SKM-1 treated with dmso at 0.1 percent for 144 hours (cell line): ENCODE results near the gene ZNF26.
"Not testable (repeated sequence)": the region's sequence is repeated elsewhere in the genome, so short reads cannot be mapped to it uniquely, and the experiment has no call there.

ENCODE experiments used
- DNase-seq: peaks from one replicate; lab custom pipeline; 2025; ENCODE audit not compliant: unreplicated experiment; lab: John Stamatoyannopoulos, UW

Gene ZNF26

DNA sequence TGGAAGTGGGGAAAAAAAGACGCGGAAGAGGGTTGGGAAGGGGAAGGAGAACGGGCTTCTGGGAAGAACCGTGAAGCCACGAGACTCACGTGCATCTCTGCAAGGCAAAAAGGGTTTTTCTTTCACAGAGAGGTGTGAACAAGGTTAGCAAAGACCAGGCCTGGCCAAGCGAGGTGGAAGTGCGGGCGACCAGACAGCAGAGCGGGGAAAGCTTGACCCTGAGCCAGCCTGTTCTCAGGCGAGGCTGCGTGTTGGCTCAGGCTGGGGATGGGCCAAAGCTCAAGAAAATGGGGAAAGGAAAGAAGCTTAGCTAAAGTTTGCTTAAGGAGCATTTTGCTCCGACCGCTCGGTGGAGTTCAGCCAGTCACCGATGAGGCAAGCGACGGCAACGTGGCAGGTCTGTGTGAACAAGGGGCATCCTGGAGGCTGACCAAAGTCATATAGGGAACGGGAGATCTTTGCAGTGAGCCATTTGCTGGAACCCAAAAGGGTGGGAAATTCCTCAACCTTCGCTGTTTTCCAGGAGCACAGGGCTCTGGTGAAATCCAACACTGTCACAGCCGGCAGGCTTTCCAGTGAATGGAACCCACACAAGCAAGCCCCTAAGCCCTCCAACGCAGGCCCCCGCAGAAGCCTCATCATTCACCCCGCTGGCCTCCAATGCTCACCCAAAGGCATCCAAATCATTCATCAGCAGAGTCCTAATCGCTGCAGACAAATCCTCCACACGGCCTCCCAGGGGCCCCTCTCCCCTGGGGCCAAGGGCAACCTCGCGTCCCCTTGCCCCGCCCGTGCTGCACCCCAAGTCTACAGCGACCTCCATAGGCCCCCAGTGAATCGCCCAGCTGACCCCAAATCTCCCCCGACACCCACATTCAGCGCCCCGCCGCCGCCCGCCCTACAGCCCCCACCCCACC, 30.8 kb upstream of the ZNF26 start:
- DNase-seq, result no peak

DNA sequence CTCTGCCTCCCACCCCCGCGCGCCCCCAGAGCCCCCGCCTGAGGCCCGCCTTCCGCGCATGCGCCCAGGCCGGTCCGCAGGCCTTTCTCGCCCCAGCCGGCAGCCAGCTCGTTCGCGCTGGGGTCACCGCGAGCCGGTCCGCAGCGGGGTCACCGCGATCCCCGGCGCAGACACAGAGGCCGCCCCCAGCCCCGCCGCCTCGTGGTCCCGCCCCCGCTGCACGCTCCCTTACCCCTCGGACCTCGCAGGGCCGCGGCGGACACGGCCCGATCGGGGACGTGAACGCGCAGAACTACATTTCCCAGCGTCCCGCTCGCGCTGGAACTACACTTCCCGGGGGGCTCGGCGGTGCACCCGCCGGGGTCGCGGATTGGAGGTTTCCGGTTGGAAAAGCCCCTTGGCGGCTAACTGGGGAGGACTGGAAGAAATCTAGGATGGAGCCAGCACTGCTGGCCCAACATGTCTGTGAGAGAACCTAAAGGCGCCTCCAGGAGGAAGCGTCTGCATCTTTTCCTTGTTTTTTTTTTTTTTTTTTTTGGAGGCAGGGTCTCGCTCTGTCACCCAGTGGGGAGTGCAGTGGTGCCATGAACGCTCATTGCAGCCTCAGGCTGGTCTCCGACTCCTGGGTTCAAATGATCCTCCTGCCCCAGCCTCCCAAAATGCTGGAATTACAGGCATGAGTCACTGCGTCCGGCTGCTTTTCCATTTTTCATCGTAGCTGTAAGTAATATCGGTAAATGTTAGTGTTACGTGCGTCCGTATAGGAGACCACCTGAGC, 30.0 kb upstream of the ZNF26 start, which contains the start of gene ZNF605:
Gene ZNF605 (minus strand): TSS at position 296 of the 778 bp plus-strand sequence. CDS start 10,671 bp downstream, outside the sequence.
- peak; percentile 47 for DNase-seq

DNA sequence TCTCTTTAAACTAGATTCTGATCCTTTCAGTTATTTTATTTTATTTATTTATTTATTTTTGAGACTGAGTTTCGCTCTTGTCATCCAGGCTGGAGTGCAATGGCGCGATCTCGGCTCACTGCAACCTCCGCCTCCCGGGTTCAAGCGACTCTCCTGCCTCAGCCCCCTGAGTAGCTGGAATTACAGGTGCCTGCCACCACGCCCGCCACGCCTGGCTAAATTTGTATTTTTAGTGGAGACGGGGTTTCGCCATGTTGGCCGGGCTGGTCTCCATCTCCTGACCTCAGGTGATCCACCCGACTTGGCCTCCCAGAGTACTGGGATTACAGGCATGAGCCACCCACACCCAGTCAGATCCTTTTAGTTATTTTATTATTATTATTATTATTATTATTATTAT, 24.4 kb upstream of the ZNF26 start:
- not testable (repeated sequence) for DNase-seq

DNA sequence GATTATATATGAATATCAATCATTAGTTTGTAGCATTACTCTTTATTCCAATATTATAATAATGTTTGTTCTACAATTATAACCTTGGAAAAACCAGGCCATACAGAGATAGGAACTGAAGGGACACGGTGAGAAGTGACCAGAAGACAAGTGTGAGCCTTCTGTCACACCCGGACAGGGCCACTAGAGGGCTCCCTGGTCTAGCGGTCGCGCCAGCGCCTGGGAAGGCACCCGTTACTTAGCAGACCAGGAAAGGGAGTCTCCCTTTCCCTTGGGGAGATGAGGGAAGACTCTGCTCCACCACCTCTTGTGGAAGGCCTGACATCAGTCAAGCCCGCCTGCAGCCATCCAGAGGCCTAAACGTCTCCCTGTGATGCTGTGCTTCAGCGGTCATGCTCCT, 22.2 kb upstream of the ZNF26 start:
- DNase-seq, result not testable (repeated sequence)

DNA sequence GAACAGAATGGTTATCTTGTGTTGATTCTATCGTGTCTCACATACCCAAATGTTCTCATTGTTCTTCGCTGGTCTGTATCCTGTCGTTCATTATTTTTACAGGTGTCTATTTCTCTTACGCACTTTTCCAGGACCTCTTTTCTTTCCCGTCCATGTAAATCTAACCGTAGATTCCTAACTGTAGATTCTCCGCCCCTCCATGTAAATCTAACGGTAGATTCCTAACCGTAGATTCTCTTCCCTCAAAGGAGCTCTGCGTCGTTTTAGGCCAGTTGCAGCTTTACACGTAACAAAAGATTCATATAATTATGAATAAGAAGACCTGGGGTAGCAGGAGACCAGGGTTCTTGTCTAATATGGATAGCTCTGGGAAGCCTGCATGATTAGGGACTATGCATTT, 20.4 kb upstream of the ZNF26 start:
- no peak for DNase-seq

DNA sequence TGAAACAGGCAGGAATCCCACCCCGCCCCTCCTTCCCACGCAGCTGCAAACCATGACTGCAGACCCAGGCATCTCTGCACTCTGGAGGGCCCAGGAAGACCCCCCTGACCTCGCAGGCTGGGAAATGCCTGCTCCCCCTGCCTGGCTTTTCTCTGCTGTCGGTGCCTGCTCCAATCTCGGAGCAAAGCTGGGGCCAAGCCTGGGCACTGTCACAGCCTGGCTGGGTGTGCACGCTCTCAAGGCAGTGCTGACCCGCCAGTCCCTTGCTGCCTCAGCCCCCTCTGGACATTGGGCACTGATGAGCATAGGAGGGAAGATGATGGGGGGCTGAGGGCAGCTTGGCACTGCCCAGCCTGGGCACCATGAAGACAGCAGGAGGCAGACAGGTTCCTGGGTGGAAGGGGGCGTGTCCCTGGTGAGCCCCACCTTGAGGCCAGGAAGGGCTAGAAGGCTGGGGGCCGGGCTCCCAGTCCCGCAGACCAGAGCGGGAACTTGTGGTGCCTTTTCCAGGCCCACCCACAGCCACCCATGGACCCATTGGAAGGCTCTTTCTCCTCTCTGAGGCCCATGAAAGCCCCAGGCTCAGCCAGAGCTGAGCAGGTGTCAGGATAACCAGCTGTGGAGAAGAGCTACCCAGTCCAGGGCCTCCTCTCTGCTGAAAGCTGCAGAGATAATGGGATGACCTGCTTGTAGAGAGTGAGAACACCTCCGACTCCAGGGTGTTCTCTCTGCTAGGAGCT, 19.3 kb upstream of the ZNF26 start:
- no peak for DNase-seq

DNA sequence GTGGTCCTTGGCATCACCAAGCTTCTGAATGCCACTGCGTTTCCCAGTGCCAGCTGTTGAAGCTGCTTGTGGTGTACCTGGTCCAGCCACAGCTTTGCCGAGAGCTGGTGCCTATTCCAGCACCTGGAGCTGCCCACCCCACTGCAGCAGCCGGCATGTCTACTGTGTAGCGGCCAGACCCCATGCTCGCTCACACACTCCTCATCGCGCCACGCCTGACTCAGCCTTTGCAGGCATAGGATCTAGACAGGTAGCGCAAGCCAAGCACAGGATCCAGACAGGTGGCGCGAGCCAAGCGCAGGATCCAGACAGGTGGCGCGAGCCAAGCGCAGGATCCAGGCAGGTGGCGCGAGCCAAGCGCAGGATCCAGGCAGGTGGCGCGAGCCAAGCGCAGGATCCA, 18.4 kb upstream of the ZNF26 start:
- no peak for DNase-seq

DNA sequence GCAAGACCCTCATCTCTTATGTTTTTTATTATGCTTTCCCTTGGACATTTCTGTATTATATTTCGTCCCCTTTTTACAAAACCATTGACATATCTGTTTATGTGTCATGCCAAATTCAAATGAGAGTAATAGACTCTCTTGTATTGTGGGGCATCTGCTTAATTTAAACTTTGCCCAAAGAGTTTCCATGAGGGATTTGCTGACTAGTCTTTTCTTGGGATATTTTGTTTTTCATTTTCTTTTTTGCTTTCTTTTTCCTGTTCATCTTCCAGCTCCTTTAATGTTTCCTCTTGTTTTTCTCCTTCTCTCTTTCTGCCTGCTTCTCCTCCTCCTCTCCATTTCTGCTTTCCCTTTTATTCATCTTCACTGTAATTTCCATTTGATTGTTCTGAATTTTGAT, 13.8 kb upstream of the ZNF26 start:
- no peak for DNase-seq

DNA sequence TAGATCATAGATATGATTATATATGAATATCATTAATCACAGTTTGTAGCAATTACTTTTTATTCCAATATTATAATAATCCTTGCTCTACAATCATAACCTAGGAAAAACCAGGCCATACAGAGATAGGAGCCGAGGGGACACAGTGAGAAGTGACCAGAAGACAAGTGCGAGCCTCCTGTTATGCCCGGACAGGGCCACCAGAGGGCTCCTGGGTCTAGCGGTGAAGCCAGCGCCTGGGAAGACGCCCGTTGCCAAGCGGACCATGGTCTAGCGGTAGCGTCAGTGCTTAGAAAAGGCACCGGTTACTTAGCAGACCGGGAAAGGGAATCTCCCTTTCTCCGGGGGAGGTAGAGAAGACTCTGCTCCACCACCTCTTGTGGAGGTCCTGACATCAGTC, 9.3 kb upstream of the ZNF26 start:
- DNase-seq, result not testable (repeated sequence)

DNA sequence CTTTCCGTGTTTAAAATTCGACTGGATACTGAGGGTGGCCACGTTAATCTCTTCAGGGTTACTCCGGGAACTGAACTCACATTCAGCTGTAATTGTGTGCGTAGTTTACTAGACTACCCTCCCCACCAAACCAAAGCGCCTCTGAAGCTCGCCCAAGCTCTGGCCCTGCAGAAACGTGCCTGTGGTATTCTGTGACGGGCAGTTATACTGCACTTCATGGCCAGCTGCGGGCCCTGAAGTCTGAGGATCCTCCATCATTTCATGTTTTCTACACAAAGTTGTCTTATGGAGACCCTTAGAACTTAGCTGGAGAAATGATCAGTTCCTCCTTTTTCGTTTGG, 688 bp downstream of the ZNF26 start:
- no peak for DNase-seq

DNA sequence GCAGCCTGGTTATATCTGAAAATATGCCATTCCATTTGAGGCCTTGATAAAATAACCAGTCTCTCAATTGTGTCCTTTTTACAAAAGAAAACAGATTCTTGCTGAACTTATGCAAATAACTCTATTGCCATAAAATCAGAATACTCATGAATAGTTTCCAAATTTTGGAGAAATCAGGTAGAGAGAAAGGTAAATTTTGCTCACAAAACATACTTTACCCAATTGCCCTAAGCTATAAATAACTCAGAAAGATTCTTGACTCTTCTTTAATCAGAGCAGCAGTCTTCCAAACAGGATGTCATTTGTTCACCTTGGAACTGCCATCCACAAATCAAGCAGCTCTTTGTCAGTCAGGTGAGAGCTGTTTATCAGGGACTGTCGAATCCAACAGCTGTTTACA, 12.6 kb downstream of the ZNF26 start:
- no peak for DNase-seq

DNA sequence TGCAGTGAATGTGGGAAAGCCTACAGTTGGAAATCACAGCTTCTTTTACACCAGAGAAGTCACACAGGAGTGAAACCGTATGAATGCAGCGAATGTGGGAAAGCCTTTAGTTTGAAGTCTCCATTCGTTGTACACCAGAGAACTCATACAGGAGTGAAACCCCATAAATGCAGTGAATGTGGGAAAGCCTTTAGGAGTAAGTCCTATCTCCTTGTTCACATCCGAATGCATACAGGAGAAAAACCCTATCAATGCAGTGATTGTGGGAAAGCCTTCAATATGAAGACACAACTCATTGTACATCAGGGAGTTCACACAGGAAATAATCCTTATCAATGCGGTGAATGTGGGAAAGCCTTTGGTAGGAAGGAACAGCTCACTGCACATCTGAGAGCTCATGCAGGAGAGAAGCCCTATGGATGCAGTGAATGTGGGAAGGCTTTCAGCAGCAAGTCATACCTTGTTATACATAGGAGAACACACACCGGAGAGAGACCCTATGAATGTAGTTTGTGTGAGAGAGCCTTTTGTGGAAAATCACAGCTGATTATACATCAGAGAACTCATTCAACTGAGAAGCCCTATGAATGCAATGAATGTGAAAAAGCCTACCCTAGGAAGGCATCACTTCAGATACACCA, 24.6 kb downstream of the ZNF26 start:
- no peak for DNase-seq

DNA sequence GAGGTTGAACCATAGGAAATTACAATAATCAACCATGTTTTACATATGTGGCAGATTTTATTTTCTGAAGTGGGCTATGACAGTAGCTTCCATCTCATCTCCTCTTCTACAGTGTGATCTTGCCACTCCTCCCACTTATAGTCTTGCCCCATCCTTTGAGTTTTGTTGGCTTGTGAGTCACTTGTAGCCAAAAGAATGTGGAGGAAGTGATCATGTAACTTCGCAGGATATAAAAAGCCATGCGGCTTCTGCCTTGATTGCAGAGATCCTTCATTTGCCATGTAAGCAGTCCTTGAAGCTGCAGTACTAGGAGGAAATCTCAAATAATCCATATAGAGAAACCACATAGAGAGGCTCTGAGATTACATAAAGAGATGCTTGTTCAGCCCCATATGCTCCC, 37.4 kb downstream of the ZNF26 start:
- no peak for DNase-seq

DNA sequence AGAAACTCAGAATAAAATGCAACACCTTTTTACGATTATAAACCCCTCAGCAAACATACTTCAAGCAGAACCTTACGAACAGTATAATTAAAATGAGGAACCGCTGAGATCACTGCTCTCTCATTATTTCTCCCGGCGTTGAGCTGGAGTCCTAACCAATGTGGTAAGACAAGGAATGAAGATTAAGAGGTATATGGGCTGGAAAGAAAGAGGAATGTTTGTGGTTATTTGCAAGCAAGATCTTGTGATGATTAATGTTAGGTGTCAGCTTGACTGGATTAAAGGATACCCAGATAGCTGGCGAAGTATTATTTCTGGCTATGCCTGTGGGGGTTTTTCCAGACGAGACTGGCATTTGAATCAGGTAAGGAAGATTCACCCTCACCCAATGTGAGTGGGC, 40.8 kb downstream of the ZNF26 start:
- no peak for DNase-seq

DNA sequence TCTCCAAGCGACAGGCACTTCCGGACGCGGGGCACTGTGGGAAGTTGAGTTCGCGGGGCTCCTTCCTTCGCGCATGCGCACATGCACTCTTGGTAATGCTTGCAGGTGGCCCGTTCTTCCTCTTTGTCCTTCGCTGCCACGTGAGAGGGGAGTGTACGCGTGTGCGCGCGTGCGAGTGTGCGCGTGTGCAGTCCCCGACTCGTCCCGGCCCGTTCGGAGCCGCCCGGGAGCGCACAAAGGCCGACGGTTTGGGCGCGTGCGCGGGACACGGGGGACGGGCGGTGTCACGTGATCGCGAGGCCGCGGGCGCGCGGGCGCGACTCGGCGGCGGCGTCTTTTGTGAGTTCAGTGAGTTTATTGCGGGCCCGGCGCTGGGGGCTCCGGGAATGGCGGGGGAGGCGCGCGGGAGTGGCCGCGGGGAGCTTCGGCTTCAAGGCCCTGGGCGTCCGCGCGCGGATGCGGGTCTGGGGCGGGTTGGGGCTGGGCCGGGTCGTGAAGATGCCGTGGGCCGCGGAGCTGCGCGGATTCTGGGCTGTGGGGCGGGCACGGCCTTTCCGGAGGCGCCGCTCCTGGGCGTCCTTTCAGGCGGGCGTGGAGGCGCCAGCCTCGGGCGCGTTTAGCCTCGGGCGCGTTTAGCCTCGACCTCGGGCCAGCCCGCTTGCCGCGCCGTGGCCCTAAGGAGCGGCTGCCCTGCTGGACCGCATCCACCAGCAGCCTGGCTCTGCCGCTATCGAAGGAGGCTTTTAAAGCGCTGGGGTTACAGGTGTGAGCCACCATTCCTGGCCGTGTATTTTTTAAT, 51.2 kb downstream of the ZNF26 start, which contains the start of gene ZNF84:
Gene ZNF84 (plus strand): TSS at position 303 of the 799 bp plus-strand sequence. CDS start 3,959 bp downstream, outside the sequence.
- DNase-seq, result peak; percentile 86

DNA sequence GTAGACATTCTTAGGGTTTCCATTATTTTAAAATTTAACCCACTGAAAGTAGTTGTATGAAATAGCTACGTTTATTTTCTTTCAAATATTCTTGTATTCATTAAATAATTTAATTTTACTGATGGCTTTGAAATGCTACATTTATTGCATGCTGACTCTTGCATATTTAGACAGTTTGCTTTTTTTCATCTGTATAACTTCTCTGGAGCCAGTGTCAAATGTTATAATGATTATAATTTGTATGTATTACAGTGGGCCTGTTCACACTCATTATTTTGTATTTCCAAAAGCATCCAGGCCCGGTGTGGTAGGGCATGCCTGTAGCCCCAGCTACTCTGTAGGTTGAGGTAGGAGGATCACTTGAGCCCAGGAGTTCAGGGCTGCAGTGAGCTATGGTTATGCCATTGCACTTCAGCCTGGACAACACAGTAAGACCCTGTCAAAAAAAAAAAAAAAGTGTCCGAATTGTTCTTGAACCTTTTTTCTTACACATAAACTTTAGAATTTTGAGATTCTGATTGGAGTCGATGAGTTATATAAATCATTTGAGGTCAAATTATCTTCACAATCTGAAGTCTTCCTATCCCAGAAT, 52.0 kb downstream of the ZNF26 start:
- DNase-seq, result no peak

DNA sequence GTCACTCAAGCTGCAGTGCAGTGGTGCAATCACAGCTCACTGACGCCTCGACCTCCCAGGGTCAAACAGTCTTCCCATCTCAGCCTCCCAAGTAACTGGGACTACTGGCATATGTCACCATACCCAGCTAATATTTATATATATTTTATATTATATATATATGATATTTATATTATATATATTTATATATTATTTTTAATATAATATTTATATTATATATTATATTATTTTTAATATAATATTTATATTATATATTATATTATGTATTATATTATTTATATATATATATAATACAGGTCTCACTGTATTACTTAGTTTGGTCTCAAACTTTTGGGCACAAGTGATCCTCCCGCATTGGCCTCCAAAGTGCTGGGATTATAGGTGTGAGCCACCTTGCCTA, 60.5 kb downstream of the ZNF26 start:
- no peak for DNase-seq

DNA sequence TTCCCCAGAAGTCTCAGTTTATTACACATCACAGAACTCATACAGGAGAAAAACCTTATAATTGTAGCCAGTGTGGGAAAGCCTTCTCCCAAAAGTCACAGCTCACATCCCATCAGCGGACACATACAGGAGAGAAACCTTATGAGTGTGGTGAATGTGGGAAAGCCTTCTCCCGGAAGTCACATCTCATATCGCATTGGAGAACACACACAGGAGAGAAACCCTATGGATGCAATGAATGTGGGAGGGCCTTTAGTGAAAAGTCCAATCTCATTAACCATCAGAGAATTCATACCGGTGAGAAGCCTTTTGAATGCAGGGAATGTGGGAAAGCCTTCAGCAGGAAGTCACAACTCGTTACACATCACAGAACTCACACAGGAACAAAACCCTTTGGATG, 71.3 kb downstream of the ZNF26 start:
- DNase-seq, result no peak

DNA sequence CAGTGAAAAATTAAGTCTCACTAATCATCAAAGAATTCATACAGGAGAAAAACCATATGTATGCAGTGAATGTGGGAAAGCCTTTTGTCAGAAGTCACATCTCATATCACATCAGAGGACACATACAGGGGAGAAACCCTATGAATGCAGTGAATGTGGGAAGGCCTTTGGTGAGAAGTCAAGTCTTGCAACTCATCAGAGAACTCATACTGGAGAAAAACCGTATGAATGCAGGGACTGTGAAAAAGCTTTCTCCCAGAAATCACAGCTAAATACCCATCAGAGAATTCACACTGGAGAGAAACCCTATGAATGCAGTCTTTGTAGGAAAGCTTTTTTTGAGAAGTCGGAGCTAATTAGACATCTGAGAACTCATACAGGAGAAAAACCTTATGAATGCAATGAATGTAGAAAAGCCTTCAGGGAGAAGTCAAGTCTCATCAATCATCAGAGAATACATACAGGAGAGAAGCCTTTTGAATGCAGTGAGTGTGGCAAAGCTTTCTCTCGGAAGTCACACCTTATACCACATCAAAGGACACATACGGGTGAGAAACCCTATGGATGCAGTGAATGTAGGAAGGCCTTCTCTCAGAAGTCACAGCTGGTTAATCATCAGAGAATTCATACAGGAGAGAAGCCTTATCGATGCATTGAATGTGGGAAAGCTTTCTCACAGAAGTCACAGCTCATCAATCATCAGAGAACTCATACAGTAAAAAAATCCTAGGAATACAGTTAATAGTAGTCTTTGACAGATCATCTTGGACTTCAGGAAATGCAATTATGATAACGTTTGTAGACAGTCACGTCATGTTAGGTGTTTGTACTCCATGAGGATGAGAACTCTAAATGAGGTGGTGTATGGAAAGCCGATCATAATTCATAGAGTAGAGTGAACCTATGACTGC, 72.3 kb downstream of the ZNF26 start:
- no peak for DNase-seq
